GM18507 (cell line): ENCODE data around the gene ALG5.

ENCODE experiments used
- DNase-seq: peaks from one replicate; pipeline ENCODE4 v3.0.0; 2011; ENCODE audit warnings: low read depth; ENCODE audit not compliant: insufficient read length; ENCODE audit errors: extremely low spot score
- FAIRE-seq: peaks from 2 replicates; lab custom pipeline; 2011; peaks lifted over from hg19 to GRCh38; lab: Jason Lieb, UNC

Gene ALG5

DNA sequence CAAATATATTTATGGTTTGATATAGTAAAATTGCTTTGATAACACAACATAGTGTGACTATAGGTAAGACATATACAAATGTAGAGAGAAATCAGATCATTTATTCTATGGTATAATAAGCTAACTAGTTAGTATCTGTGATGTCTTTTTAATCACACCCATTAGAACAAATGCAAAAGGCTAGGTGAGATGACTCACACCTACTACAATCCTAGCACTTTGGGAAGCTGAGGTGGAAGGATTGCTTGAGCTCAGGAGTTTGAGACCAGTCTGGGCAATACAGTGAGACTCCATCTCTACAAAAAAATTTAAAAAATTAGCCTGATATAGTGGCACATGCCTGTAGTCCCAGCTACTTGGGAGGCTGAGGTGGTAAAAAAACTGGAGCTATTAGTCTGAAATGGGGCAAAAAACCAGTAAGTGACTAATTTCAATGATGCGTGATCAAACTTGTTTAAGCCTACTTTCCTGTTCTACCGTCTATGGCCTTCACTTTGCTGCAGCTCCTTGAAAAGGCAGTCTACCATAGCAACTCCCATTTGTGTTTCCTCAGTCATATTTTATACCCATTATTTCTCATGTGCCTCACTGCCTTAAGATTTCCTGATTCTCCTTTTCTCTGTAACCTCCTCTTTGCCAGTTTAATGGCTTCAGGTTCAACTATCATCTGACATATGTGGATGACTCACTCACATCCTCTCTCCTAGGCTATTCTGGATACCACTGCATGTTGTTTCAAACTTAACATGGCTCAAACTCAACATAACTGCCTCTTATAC is 12.5 kb downstream of the ALG5 start:
- FAIRE-seq: no peak
- DNase-seq: no peak

DNA sequence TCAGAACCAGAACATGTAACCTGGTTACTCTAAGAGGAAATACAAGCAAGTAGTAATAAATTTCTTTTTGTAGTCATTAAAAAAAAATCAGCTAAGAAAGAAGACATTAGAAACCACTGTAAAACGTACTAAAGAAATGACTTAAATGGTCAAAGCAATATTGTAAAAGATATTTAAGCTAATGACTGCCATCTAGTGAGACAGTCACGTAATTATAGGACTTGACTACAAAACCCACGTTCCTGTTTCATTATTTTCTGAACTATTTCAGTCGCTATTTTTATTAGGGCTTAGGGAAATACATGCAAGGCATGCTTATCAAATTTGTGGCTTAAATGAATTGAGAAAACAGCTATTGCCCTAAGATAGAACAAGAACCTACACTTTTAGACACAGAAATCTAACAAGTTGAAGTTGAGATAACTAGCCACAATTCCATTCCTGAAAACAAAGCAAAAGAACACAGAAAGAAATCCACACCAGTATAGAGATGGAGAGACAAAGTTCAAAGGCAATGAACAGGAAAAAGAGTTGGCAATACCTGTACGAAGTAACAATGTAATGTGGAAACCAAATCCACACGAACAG is 17.9 kb downstream of the ALG5 start:
- DNase-seq (no peak), FAIRE-seq (peak; percentile 84)

DNA sequence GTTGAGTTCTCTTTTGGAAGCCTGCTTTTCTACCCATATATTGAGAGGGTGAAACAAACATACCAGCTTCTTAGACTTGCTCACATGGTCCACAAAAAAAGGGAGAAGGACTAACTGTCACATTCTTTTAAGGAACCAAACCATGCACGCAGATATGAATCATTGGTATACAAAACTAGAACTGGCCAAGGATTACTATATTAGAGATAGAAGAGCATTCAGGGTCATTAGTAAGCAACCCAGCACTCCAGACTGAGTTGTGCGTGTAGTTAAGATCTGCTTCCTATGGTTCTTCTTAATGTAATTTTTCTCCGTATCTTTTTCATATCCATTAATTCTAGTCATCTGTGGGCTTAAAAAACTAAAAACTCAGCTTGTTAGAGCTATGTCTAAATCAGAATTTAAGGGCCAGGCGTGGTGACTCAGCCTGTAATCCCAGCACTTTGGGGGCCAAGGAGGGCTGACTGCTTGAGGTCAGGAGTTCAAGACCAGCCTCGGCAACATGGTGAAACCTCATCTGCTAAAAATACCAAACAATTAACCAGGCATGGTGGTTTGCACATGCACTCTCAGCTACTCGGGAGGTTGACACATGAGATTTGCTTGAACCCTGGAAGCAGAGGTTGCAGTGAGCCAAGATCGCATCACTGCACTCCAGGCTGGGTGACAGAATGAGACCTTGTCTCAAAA is 19.6 kb downstream of the ALG5 start:
- DNase-seq (no peak), FAIRE-seq (no peak)

DNA sequence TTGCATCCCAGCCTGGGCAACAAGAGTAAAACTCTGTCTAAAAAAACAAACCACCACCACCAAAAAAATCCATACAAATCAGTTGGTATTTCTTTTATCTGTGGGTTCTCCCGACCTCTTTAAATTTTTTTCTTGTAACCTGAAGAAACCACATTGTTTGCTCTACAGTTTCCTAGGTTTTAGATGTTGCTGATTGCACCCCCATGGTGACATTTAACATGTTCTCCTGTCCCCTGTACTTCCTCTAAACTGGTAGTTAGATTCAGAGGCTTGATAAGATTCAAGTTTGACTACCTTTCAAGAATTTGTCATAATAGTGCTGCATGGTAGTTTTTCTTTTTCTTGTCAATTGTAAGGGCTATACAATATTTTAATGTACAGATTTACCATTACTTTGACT is 24.0 kb downstream of the ALG5 start:
- FAIRE-seq (no peak), DNase-seq (no peak)

DNA sequence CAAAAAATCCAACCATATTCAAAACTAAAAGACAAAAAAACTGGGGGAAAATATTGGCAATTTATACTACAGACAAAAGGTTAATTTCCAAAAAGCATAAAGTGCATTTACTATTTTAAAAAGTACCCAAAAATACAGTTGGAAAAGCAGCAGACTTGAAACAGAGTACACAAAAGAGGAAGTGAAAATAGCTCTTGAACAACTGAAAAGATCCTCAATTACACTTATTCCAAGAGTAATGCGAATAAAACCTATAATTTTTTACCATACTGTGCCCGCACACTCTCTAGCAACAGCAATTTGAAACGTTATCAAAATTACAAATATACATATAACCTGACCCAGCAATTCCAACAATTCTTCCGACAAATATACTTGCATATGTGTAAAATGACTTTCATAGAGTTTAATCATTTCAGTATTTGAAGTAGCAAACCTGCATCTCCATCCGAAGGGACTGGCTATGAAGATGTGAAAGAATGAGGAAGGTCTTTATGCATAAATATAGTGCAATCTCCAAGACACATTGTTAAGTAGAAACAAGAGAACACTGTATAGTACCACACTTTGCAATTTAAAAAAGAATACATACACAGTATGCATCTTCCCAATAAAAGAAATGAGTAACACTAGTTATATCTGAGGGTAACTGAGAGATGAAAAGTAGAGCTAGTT is 25.4 kb downstream of the ALG5 start:
- no peak for DNase-seq
- FAIRE-seq: peak; percentile 62

DNA sequence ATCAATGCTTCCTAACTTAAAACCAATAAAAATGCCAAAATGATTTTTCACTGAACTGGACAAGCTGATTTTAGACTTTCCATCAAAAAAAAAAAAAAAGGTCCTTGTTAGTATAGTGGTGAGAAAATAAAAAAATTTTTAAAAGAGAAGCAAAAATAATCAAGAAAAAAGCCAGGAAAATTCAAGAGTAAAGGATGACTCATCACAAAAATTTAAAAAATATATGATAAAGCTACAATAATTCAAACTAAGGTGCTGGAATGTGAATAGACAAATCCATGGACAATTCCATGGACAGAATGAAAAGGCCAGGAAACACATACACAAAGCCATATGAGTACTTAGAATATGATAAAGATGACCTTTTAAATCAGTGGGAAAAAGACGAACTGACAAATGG is 26.1 kb downstream of the ALG5 start:
- DNase-seq (no peak), FAIRE-seq (no peak)

DNA sequence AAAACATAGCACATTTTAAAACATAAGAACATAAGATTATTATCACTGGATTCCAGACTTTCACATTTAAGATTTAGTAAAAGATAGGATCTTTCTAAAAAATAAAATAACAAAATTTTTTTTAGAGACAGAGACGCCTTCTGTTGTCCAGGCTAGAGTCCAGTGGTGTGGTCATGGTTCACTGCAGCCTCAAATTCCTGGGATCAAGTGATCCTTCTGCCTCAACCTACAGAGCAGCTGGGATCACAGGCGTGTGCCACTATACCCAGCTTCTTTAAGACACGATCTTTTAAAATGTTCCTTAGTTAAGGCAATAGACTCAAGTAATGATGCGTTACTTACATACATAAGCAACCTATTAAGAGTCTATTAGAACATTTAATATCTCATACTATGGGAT is 32.7 kb downstream of the ALG5 start:
- no peak for DNase-seq
- FAIRE-seq: no peak

DNA sequence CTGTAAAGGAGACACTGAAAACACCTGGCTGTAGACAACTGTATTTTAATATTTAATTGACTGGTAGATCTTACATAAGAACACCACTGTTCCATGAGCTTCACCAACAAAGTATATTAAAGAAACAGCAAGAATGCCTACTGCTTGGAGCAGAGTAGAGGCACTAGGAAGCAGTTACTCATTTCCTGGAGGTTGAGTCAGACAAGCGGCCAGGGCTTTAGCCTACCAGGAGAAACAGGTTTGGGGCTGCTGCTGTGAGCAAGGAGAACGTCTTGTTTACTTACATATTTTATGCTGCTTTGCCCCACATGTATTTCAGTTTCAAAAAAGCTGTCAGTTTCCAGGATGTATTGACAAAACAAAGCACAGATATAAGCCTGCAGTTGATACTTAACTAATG is 33.4 kb downstream of the ALG5 start:
- FAIRE-seq (no peak), DNase-seq (no peak)

DNA sequence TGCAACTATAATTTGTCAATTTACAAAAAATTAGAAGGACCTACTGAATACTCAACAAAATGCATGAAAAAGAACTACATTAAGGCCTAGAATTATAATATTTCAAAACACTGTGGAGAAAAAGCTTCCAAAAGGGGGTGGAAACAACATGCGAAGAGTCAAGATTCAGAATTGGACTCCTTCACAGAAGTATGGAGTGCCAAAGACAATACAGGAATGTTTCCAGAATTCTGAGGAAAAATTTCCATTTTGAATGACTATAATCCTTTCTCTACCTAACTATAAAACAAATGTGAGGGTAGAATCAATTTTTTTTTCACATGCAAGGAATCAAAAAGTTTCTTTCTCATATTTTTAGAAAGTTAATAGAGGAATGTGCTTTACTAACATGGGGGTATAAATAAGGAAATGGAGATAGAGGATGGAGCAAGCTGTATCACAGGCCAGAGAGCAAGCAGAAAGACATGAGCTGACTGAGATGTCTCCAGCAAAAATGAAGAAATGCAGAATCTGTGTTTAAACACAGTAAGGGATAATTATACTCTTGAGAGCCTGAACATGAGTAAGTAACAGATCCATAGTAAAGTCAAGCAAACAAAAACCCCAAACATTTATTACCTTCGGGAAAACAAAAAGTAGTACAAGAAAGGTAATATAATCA is 39.6 kb downstream of the ALG5 start:
- FAIRE-seq: no peak
- no peak for DNase-seq

DNA sequence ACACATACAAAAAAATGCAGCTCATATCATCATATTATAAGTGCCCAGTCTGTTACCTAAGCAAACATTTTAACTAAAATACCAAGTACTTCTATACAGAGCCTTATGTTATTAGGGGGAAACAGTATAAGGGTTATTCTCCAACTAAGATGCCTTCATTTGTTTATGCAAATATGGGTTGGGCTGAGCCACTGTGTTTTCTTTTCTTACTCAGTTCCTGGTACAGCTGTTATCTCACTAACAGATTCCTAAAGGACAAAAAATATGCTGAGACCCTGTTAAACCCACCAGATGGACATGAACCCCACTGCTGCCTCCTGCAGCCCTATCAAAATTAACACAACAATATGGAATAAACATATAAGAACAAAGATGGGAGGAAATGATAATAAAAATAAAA is 44.6 kb downstream of the ALG5 start:
- no peak for DNase-seq

DNA sequence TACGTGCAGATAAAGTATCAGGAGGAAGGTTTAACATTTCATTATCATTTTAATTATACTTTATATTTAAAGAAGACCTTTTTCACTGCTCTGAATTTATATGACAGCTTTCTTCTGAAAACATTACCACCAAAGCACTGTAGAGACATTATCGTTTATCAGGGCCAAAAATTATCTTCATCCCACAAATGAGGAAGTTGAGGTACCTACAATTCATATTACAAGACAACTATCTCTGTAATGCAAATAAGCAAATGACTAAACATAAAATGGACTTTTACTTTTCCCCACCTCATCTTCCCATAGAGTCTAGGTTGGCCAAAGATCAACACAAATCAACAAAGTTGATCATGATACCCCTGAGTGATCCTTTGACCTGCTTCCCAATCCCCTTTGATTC is 48.2 kb downstream of the ALG5 start:
- FAIRE-seq (no peak), DNase-seq (no peak)

More for the DNA sequence above, 44.6 kb downstream of the ALG5 start:
- peak; percentile 18 for FAIRE-seq

DNA sequence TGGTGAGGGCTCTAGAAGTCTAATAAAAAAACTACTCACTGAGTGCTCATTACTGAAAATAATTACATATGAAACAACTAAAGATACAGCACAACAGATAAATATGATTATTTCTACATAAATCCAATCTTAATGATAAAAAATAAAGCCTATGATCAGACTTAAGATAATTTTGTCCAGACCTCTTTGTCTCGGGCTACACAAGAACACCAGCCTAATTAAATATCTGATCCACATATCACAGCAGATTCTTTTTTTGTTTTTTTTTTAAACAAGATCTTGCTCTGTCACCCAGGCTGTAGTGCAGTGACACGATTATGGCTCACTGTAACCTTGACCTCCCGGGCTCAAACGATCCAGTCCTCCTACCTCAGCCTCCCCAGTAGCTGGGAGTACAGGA is 48.8 kb downstream of the ALG5 start:
- FAIRE-seq: no peak
- DNase-seq: no peak

DNA sequence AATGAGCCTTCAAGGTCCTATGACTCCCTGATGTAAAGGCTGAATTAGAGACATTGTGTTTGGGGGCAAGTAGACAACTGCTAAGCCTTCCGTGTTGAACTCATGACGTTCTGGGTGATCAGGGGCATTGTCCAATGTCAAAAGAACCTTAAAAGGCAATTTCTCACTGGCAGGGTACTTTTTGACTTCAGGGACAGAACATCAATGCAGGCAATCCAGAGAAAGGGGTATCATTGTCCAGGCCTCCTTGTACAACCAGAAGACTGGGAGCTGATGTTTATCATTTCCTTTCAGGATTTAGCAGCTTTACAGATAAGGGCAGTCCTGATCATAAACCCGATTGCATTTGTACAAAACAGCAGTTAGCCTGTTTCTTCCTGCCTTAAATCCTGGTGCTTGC is 54.1 kb downstream of the ALG5 start:
- DNase-seq: no peak
- no peak for FAIRE-seq

DNA sequence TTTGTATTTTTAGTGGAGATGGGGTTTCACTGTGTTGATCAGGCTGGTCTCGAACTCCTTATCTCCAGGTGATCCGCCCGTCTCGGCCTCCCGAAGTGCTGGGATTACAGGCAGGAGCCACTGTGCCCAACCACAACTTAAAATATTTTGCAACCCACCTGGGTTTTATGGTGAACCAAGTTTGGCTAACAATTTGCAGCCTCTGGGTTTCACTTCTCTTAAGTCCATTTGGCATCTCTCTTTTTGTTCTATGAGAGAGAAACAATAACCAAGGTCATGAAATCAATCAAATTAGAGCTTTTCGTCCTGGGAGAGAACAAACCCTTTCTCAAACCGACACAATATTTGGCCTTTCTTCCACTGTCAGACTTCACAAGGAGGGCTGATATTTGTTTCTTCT is 73.5 kb downstream of the ALG5 start:
- no peak for FAIRE-seq

DNA sequence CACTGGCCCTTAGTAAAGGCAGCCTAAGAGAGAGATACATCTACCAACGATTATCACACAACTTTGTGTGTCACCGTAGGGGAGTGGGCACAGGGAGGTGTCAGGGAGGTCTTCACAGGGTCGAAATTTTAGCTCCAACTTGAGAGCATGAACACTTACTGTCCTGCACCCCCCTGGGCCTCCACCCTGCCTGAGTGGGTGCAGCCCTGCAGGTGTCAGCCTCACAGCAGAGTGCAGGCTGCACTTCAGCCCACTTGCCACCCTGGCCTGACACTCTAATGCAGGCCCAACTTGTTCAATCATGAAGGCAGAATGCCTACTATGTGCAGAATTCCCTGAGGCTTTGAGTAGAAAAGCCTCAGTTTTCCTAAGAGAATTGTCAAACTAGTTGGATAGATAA is 75.1 kb downstream of the ALG5 start:
- DNase-seq: no peak
- FAIRE-seq: no peak

More for the DNA sequence above, 73.5 kb downstream of the ALG5 start:
- no peak for DNase-seq

DNA sequence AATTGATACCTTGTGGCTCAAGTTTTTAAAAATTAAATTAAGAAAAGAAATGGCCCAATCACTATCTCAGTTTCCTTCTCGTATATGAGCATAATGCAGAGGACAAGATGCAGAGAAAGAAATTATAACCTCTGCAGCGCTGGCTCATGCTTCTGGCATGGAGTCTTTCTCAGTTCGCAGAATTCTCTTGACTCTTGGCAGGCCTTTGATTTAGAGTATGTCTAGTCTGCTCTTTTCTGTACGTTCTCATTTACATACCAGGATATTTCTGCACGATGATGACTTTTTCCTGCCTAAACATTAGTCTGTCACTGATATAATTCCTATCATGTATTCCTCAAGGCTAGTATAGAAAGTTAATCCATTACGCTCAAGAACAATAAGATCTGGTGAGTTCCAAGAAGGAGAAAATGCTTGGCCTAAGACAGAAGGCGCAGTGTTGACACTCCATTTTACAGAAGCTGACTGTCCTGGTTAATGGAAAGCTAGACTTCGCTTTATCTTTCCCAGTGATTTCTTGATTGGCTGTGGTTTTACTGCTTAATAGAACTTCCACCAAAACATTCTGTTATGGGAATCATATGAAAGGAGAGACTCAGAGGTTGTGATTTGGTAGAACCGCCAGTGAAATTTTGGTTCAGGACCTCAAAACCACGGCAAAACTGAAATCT is 77.4 kb downstream of the ALG5 start:
- FAIRE-seq: no peak
- no peak for DNase-seq

DNA sequence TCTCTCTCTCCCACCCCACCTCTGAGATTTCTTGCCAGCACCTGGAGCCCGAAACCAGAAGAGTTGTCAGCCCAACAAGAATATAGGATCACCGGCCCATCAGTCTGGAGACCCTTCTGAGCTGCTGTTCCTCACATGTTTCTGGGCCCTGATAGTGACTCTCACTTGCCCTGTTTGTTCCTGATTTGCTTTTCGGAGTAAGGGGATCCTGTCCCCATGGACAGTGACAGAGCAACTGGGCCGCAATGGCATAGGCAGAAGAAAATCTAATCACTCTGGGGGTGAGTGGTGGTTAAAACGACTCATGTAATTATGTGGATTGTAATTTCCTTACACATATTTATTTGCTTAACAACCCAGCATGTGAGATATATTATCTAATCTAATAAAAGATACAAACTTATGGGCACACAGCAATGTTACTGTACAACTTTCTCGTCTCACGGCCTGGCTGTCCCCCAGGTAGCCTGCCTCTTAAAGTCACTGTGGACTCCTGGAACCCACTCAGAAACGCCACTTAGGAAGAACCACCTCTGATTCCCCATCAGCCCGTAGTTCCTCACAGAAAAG is 78.4 kb downstream of the ALG5 start:
- DNase-seq: no peak
- FAIRE-seq: no peak

DNA sequence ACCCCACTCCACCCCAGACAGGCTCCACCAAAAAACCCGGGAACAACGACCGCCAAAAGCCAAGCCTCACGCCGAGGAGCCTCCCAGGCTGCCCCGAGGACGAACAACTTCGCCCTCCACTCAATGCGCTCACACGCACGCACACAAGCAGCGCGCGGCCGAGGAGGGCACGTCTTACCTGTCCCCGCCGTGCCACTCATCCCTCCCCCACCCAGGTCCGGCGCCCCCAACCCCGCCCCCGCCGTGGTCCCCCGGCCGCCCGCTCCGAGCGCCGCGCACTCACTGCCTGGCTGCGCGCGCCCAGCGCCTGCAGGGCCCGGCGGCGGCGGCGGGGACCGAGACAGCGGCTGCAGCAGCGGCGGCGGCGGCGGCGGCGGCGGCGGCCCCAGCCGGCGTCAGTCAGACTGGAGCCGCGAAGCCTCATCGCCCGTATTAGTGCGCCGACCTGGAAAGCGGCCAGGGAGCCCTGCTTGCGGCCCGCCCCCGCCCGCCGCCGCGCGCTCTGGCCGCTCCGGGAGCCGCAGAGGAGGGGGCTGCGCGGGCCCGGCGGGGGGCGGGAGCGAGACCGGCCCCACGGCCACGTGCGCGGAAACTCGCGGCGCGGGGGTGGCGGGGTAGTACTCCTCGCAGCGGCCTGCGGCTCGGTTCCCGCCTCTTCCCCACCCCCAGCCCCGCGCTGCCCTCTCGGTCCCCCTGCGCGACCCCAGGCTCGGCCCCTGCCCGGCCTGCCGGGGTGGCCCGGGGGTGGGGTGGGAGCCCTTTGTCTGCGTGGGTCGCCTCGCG is 79.1 kb downstream of the ALG5 start, which contains the start of gene SMAD9:
TSS of gene SMAD9 (minus strand) at position 406 of the 783 bp plus-strand sequence. CDS start 40,549 bp downstream, outside the sequence.
- FAIRE-seq (no peak), DNase-seq (no peak)
